A549 treated with Mapracorat at 1 μM for 4 hours (cell line): ENCODE data around the gene NDUFV2. TPM values are rescaled to one million over a fixed set of nuclear protein-coding genes. Genes with fewer than 3 reads are reported as not detected.

ENCODE experiments used
- total RNA-seq: library from RNA; stranded (reverse); fragments of 200-300 nt; extraction: Qiagen RNA extraction; gene quantifications from 5 replicates; pipeline ENCODE4 v1.2.3, GENCODE V29; 2022

The NDUFV2 gene
- total RNA-seq: 112 to 148 TPM (median 125 TPM) in 5 replicates

DNA sequence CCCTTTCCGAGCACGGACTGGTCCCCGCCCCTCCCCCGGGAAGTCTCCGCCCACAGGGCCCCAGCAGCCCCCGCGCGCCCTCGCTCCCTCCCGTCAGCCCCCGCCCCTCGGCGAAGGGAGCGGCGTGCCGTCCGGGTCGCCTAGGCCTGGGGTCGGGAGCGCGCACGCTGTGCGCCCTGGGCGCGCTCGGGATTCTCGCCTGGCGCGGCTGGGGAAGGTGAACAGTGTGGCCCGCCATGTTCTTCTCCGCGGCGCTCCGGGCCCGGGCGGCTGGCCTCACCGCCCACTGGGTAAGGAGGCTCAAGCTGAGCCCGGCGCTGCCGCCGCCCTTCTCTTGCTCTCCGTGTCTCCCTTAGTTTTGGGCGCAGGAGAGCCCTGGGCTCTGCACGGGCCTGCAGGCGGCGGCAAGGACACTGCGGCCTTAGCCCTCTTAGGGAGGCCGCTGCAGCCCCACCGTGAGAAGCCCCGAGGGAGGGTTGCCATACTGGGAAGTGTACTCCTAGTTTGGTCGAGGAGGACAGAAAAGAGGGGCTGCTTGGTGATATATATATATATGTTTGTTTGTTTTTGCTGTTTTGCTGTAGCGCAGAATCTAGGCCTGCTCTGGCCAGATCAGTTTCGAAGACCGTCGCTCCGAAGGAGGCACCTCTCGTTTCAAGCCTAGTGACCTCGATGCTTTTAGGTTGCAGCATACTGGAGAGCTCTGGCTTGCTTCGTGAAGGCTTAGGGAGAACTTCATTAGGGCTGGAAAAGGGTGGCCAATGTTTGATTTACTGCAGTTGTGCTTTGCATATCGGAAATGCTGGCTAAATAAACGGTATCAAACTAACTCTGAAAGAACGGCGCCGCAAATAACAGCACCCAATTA is at the start of gene NDUFV2:
Gene NDUFV2 (plus strand): TSS at position 192 of the 868 bp plus-strand sequence. CDS start 45 bp downstream, at position 237.

DNA sequence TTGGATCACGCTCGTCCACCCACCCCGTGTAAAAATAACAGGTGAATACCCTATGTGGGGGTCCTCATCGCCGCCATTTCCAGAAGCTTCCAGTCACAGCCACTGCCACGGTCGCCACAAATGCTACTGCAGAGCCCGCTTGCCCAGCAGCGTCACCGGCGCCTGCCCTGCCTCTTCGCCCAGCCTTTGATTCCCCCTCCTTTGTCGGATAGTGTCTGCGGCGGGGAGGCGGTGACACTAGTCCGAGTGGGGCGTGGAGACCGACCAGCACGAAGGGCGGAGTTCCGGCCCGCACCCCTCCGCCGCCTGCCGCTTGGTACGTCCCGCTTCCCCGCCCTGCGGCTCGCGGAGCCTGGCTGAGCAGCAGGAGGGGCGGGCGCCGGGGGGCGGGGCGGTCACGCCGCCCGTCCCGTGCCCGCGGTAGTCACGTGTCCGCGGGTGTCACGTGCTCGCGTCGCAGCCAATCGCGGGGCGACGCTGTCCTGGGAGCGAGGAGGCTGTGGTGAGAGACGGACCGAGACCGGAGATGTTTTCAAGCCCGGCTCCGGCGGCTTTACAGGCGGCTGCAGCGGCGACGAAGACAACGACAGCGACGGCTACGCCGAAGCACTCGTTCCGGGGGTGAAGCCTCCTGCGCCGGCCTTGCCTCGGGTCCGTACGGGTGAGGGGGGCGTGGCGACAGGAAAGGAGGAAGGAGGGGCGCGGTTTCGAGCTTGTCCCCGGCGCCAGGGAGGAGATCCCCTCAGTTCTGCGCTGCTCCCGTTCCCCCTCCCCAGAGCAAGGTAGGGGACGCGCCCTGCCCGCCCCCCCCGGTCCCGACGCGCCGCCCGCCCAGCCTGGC is 34.0 kb downstream of the NDUFV2 start, which contains the start of gene ANKRD12:
Gene ANKRD12 (plus strand): TSS at position 467 of the 841 bp plus-strand sequence. CDS start 45,652 bp downstream, outside the sequence.

Other genes with a start within 250 kb of the NDUFV2 start
- 2.6 to 5.3 TPM (median 4.3 TPM) in 5 replicates for gene ANKRD12, start 34.1 kb downstream of the NDUFV2 start, total RNA-seq
- gene TWSG1, start 232.1 kb downstream of the NDUFV2 start, total RNA-seq: 12.1 to 18.6 TPM (median 17.6 TPM) in 5 replicates